ENCODE measurements around the gene LDLRAD4.

Gene LDLRAD4

DNA sequence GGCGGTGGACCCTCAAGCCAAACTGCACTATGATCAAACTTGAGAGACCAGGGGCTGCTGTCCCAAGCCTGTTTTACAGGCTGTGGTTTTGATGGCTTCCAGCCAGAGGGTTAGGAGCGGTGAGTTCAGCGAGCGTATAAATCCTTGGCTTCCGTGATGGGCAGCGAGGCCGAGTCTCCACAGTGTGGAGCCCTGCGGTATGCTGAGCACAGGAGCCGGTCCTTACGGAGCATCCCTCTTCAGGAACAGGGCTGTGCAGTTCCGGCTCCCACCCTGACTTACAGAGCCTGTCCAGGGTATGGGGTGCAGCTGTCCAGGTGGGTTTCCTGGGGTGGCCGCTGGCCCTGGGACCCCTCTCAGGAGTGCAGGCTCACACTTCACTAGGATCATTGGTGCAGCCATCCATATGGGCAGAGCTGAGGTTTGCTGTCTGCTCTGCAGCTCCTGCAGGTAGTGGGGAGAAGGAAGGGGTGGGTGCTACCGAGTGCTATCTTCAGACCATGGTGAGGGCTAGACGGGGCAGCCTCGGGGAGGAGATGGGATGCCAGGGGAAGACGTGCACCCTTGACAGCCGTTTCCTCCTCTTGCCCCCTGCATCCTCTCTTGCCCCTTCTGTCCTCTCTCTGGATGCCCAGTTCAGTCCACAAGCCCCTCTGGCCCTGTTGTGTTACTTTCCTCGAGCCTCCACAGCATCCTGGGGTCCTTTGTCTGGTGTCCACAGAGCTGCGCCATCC, 403.5 kb downstream of the LDLRAD4 start:
- no peak for TF ChIP-seq POLR2AphosphoS5 (IDR thresholded peaks at IDR 0.05; ENCODE audit: low read depth)
- no peak for TF ChIP-seq SPI1 (IDR thresholded peaks at IDR 0.05; ENCODE audit: borderline replicate concordance, low read depth)
- no peaks in the 10 kb centered on the region for H3K27me3 ChIP-seq (ENCODE audit: insufficient read depth, poor library complexity, severe bottlenecking)

DNA sequence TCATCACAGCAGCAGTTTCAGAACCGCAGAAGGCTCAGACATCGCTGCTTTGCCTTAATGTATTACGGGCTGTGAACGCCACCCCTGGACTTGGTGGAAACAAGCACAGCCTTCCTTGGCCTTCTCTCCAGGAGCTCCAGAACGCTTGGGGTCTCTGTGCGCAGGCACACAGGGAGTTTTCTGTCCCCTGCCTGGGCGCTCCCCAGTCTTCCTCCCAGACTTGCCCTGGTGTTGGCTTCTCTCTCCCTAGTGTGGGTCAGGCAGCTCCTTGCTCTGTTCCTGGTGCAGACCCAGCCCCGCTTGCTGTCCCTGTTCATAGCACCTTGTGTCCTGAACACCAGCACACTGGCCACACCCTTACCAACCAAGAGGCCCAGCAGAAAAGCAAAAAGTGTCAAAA, 404.2 kb downstream of the LDLRAD4 start:
- no peak for DNase-seq (ENCODE audit: low read depth in 1 of 2, low spot score in 1 of 2)
- Histone ChIP-seq H3K27ac (replicated peaks) (no peak overlapping the region), H3K27me3 (ENCODE audit: insufficient read depth, poor library complexity, severe bottlenecking) (no peaks in the 10 kb centered on the region), H3K4me3 (replicated peaks; ENCODE audit: insufficient read depth, low read length) (no peak overlapping the region)
- TF ChIP-seq SPI1 (IDR thresholded peaks at IDR 0.05; ENCODE audit: borderline replicate concordance, low read depth), result no peak
- TF ChIP-seq POLR2AphosphoS5 (IDR thresholded peaks at IDR 0.05; ENCODE audit: low read depth), result no peak
- no peak for TF ChIP-seq GABPA (IDR thresholded peaks at IDR 0.05; ENCODE audit: low read depth)
- TF ChIP-seq, protein P1, sequence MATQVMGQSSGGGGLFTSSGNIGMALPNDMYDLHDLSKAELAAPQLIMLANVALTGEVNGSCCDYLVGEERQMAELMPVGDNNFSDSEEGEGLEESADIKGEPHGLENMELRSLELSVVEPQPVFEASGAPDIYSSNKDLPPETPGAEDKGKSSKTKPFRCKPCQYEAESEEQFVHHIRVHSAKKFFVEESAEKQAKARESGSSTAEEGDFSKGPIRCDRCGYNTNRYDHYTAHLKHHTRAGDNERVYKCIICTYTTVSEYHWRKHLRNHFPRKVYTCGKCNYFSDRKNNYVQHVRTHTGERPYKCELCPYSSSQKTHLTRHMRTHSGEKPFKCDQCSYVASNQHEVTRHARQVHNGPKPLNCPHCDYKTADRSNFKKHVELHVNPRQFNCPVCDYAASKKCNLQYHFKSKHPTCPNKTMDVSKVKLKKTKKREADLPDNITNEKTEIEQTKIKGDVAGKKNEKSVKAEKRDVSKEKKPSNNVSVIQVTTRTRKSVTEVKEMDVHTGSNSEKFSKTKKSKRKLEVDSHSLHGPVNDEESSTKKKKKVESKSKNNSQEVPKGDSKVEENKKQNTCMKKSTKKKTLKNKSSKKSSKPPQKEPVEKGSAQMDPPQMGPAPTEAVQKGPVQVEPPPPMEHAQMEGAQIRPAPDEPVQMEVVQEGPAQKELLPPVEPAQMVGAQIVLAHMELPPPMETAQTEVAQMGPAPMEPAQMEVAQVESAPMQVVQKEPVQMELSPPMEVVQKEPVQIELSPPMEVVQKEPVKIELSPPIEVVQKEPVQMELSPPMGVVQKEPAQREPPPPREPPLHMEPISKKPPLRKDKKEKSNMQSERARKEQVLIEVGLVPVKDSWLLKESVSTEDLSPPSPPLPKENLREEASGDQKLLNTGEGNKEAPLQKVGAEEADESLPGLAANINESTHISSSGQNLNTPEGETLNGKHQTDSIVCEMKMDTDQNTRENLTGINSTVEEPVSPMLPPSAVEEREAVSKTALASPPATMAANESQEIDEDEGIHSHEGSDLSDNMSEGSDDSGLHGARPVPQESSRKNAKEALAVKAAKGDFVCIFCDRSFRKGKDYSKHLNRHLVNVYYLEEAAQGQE (IDR thresholded peaks at IDR 0.05; ENCODE audit: insufficient replicate concordance, low read depth), result no peak
- TF ChIP-seq, protein P2, sequence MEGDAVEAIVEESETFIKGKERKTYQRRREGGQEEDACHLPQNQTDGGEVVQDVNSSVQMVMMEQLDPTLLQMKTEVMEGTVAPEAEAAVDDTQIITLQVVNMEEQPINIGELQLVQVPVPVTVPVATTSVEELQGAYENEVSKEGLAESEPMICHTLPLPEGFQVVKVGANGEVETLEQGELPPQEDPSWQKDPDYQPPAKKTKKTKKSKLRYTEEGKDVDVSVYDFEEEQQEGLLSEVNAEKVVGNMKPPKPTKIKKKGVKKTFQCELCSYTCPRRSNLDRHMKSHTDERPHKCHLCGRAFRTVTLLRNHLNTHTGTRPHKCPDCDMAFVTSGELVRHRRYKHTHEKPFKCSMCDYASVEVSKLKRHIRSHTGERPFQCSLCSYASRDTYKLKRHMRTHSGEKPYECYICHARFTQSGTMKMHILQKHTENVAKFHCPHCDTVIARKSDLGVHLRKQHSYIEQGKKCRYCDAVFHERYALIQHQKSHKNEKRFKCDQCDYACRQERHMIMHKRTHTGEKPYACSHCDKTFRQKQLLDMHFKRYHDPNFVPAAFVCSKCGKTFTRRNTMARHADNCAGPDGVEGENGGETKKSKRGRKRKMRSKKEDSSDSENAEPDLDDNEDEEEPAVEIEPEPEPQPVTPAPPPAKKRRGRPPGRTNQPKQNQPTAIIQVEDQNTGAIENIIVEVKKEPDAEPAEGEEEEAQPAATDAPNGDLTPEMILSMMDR (IDR thresholded peaks at IDR 0.05; ENCODE audit: insufficient read depth, low read length), result no peak

More for the DNA sequence above, 403.5 kb downstream of the LDLRAD4 start:
- H3K27ac ChIP-seq (replicated peaks), result no peak overlapping the region
- no peak overlapping the region for H3K4me3 ChIP-seq (replicated peaks; ENCODE audit: insufficient read depth, low read length)
- no peak for DNase-seq (ENCODE audit: low read depth in 1 of 2, low spot score in 1 of 2)

DNA sequence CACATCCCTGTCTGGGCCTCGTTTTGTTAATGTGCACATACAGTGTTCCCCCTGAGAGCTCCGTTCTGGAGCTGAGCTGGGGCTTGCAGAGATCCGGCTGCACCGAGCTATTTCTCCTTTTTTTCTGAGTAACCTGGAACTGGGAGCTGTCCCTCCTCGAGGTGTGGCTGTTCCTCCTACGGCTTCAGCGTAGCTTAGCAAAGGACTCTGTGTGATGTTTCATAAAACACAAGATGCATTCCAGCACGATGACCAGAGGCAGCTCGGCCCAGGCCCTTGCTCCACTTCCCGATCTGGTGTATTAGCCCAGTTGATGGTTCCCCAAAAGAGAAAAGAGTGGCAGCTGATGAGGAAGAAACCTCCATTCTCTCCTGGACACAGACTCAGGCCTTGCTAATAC, 404.8 kb downstream of the LDLRAD4 start:
- Histone ChIP-seq H3K27ac (replicated peaks) (no peak overlapping the region), H3K27me3 (ENCODE audit: insufficient read depth, poor library complexity, severe bottlenecking) (no peaks in the 10 kb centered on the region), H3K4me3 (replicated peaks; ENCODE audit: insufficient read depth, low read length) (no peak overlapping the region)
- no peak for TF ChIP-seq POLR2AphosphoS5 (IDR thresholded peaks at IDR 0.05; ENCODE audit: low read depth)
- TF ChIP-seq, protein P1 (IDR thresholded peaks at IDR 0.05; ENCODE audit: insufficient replicate concordance, low read depth), result no peak
- peak in 1 of 2 experiments; percentile 44 for DNase-seq (ENCODE audit: low read depth in 1 of 2, low spot score in 1 of 2)

DNA sequence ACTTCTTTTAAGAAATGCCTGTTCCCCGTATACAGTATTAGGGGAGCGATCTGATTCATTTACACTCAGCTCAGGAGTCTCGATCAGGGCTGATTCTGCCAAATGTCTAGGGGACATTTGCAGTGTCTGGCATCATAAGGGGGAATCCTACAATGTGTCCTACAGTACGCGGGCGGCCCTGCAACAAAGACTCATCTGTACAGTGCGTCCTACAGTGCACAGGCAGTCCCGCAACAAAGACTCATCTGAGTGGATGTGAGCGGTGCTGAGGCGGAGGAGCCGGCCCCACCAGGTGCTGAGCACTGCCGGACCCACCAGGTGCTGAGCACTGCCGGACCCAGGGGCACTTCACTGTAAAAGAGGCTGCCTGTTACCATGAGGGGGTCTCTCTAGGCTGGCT, 405.3 kb downstream of the LDLRAD4 start:
- Histone ChIP-seq H3K27me3 (ENCODE audit: insufficient read depth, poor library complexity, severe bottlenecking) (no peaks in the 10 kb centered on the region), H3K4me3 (replicated peaks; ENCODE audit: insufficient read depth, low read length) (no peak overlapping the region), H3K27ac (replicated peaks) (no peak overlapping the region)
- no peak for DNase-seq (ENCODE audit: low read depth in 1 of 2, low spot score in 1 of 2)
- TF ChIP-seq, protein P2 (IDR thresholded peaks at IDR 0.05; ENCODE audit: insufficient read depth, low read length), result no peak
- TF ChIP-seq, protein P1 (IDR thresholded peaks at IDR 0.05; ENCODE audit: insufficient replicate concordance, low read depth), result no peak
- TF ChIP-seq SPI1 (IDR thresholded peaks at IDR 0.05; ENCODE audit: borderline replicate concordance, low read depth) (no peak), GABPA (IDR thresholded peaks at IDR 0.05; ENCODE audit: low read depth) (no peak), POLR2AphosphoS5 (IDR thresholded peaks at IDR 0.05; ENCODE audit: low read depth) (no peak)

Data from HL-60 (cell line).